A549 treated with CORT108297 at 1 μM for 4 hours (cell line): ENCODE measurements around the gene LRRC30. TPM values are rescaled to one million over a fixed set of nuclear protein-coding genes. Genes with fewer than 3 reads are reported as not detected.

Experiments used
- total RNA-seq: library from RNA; stranded (reverse); fragments of 200-300 nt; extraction: Qiagen RNA extraction; gene quantifications from 5 replicates; pipeline ENCODE4 v1.2.3, GENCODE V29; 2022

LRRC30 gene
- total RNA-seq: not detected in 5 replicates

DNA sequence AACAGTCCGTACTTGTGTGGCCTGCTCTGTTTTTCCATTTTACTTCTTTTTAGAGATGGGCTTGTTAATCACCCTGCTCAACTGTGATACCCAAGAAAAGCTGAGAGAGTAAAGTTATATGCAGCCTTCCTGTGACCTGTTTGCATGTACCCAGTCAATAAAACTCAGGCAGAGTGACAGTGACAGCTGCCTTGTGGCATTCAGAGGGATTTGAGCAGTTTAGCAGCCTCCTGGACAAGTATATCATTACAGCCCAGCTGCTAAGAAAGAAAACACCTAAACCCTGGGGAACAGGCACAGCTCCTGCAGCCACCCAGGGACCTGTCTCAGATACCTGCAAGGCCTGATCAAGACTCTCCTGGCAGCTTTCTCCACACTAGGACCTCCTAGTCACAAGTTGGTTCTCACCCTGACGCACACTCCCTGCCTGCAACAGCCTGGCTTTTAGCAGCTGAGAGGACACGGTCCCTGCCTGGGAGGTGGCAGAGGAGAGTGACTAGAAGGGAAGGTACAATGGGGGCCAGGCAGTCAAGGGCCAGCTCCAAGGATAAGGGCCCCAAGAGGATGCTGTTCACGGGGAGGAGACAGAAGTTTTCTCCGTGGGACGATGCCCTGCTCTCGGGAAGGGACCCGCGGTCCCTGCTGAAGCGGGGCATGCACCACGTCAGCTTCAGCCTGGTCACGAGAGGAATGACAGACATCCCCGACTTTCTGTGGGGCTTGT, at the start of gene LRRC30:
Gene LRRC30 (plus strand): TSS at position 464 of the 724 bp plus-strand sequence. CDS start 50 bp downstream, at position 514.

Other genes with a start within 250 kb of the LRRC30 start
- gene LAMA1, start 113.3 kb upstream of the LRRC30 start, total RNA-seq: 0.03 to 0.17 TPM (median 0.07 TPM) in 5 replicates